Duodenal mucosa (tissue), 2 donors: ENCODE measurements around the gene RASSF9.

Experiments used
- H3K27ac ChIP-seq: one replicate; pipeline ENCODE4 v1.7.0; 2013; ENCODE audit warnings: low read depth, low read length
- H3K27me3 ChIP-seq, 2 donors: one replicate each; pipeline ENCODE4 v1.7.0; 2013; ENCODE audit warnings: low read length in 2 of 2, control low read depth in 1 of 2; ENCODE audit not compliant: insufficient read depth in 2 of 2, control insufficient read depth in 1 of 2
- H3K36me3 ChIP-seq, 2 donors: one replicate each; pipeline ENCODE4 v1.7.0; 2013; ENCODE audit warnings: low read length in 2 of 2, control low read depth in 1 of 2; ENCODE audit not compliant: insufficient read depth in 2 of 2, control insufficient read depth in 1 of 2
- H3K4me1 ChIP-seq, 2 donors: one replicate each; pipeline ENCODE4 v1.7.0; 2013; ENCODE audit warnings: low read length in 2 of 2, control low read depth in 1 of 2; ENCODE audit not compliant: insufficient read depth in 2 of 2, control insufficient read depth in 1 of 2
- H3K4me3 ChIP-seq, 2 donors: one replicate each; pipeline ENCODE4 v1.7.0; 2013; ENCODE audit warnings: low read length in 2 of 2, low read depth in 1 of 2
- H3K9ac ChIP-seq, 2 donors: one replicate each; pipeline ENCODE4 v1.7.0; 2013; ENCODE audit warnings: low read length in 2 of 2, low read depth in 1 of 2
- H3K9me3 ChIP-seq, 2 donors: one replicate each; pipeline ENCODE4 v1.7.0; 2013; ENCODE audit warnings: low read length in 2 of 2, control low read depth in 1 of 2; ENCODE audit not compliant: control insufficient read depth in 1 of 2

Gene RASSF9

GRCh38 chr12:85755760-85756159, 80.4 kb downstream of the RASSF9 start:
- Histone ChIP-seq H3K36me3 (no peaks in the 10 kb centered on the region), H3K4me1 (peaks cover 0 to 5% of the 10 kb centered on the region in 2 donors), H3K27ac (no peak overlapping the region), H3K4me3 (no peak overlapping the region), H3K27me3 (no peaks in the 10 kb centered on the region), H3K9ac (no peak overlapping the region), H3K9me3 (peaks cover 6 to 10% of the 10 kb centered on the region in 2 donors)
